Activated CD8-positive, alpha-beta T cell treated with anti-CD3 and anti-CD28 coated beads for 36 hours (primary cell): Measurements from ENCODE around the gene RPUSD1. TPM values are rescaled to one million over a fixed set of nuclear protein-coding genes. Genes with fewer than 3 reads are reported as not detected.

Source experiments
- ATAC-seq: fragments of 200-7000 bp; cut with Tn5 transposase; one replicate; pipeline ENCODE4 v1.10.0; 2021; ENCODE audit warnings: mild to moderate bottlenecking, moderate library complexity
- CTCF ChIA-PET: fragments of 350-600 bp; sonication (Branson Sonifier 250); formaldehyde crosslinking; loops from one replicate; lab custom pipeline; 2021; ENCODE audit warnings: antibody characterized with exemption; lab: Charles Lee
- POLR2A ChIA-PET: fragments of 350-600 bp; sonication (Branson Sonifier 250); formaldehyde crosslinking; loops from one replicate; lab custom pipeline; 2021; ENCODE audit warnings: antibody characterized with exemption; lab: Charles Lee
- DNase-seq: peaks from one replicate; pipeline ENCODE4 v3.0.0-alpha.2; 2020
- H3K27ac Mint-ChIP-seq: one replicate; pipeline ENCODE4 v1.8.0; 2021; ENCODE audit warnings: mild to moderate bottlenecking, mixed read lengths
- H3K27me3 Mint-ChIP-seq: one replicate; pipeline ENCODE4 v1.8.0; 2021; ENCODE audit warnings: mixed read lengths
- H3K36me3 Mint-ChIP-seq: one replicate; pipeline ENCODE4 v1.8.0; 2021; ENCODE audit warnings: low read depth, mixed read lengths
- H3K4me1 Mint-ChIP-seq: one replicate; pipeline ENCODE4 v1.8.0; 2021; ENCODE audit warnings: low read depth, mixed read lengths
- H3K4me3 Mint-ChIP-seq: one replicate; pipeline ENCODE4 v1.8.0; 2021; ENCODE audit warnings: mild to moderate bottlenecking, moderate library complexity, mixed read lengths
- H3K9me3 Mint-ChIP-seq: one replicate; pipeline ENCODE4 v1.8.0; 2021; ENCODE audit warnings: mixed read lengths
- CTCF ChIP-seq: fragments of 200-600 bp; IDR thresholded peaks from one replicate; pipeline ENCODE4 v1.8.0; 2022; ENCODE audit warnings: antibody characterized with exemption, mild to moderate bottlenecking
- intact Hi-C: fragments of 100-400 bp; cut with micrococcal nuclease; formaldehyde crosslinking; loops from one replicate; pipeline ENCODE4 v1.10.0; 2022
- total RNA-seq, 2 experiments: library from RNA; stranded (reverse); gene quantifications; one replicate each; pipeline ENCODE4 v1.2.3, GENCODE V29; 2021

The RPUSD1 gene
- total RNA-seq, 2 experiments from 2014 or later, result 17.1 to 18.1 TPM

- TF ChIP-seq CTCF, result no peak
- peak; percentile 39 for DNase-seq
- peaks cover 22% of the 10 kb centered on the region for H3K36me3 Mint-ChIP-seq
- no peaks in the 10 kb centered on the region for H3K9me3 Mint-ChIP-seq
- H3K27me3 Mint-ChIP-seq, result peaks cover 2% of the 10 kb centered on the region
- ChIA-PET CTCF (no interaction called here), POLR2A (interaction anchor here (2.3 kb wide), 1 partner anchor 10 kb away, joined by 6 read pairs; no protein-coding TSS in a partner anchor)
- no peak overlapping the region for H3K4me3 Mint-ChIP-seq
- intact Hi-C loops, result no loop called here
- peaks cover 2% of the 10 kb centered on the region for H3K4me1 Mint-ChIP-seq
- peak; percentile 81 for ATAC-seq
- H3K27ac Mint-ChIP-seq, result no peak overlapping the region
These were observed 8.9 kb upstream of the RPUSD1 start for GRCh38 chr16:797120-797420.

GRCh38 chr16:796296-797119 lies 8.3 kb upstream of the RPUSD1 start:
- intact Hi-C loops, result no loop called here
- no peak overlapping the region for H3K4me3 Mint-ChIP-seq
- no peak overlapping the region for H3K27ac Mint-ChIP-seq
- ChIA-PET CTCF (no interaction called here), POLR2A (interaction anchor here (1.5 to 2.3 kb wide), 2 partner anchors 10 to 121 kb away, joined by 4 to 6 read pairs; partner anchors contain the start of gene RHBDL1)
- H3K4me1 Mint-ChIP-seq, result peaks cover 4% of the 10 kb centered on the region
- H3K9me3 Mint-ChIP-seq, result no peaks in the 10 kb centered on the region
- no peak for DNase-seq
- ATAC-seq, result no peak
- no peaks in the 10 kb centered on the region for H3K27me3 Mint-ChIP-seq
- TF ChIP-seq CTCF, result no peak
- H3K36me3 Mint-ChIP-seq, result peaks cover 26% of the 10 kb centered on the region

- Mint-ChIP-seq H3K4me3 (no peak overlapping the region), H3K27me3 (no peaks in the 10 kb centered on the region), H3K36me3 (peaks cover 32% of the 10 kb centered on the region), H3K9me3 (no peaks in the 10 kb centered on the region), H3K27ac (no peak overlapping the region), H3K4me1 (peaks cover 7% of the 10 kb centered on the region)
- ChIA-PET POLR2A (interaction anchor here (1.5 to 2.3 kb wide), 2 partner anchors 11 to 120 kb away, joined by 4 to 6 read pairs; partner anchors contain the start of gene RHBDL1), CTCF (no interaction called here)
- no peak for DNase-seq
- intact Hi-C loops, result no loop called here
- TF ChIP-seq CTCF, result no peak
- ATAC-seq, result no peak
These were observed 7.5 kb upstream of the RPUSD1 start for GRCh38 chr16:795580-796229.

- TF ChIP-seq CTCF, result no peak
- Mint-ChIP-seq H3K9me3 (no peaks in the 10 kb centered on the region), H3K27me3 (no peaks in the 10 kb centered on the region), H3K36me3 (peaks cover 32% of the 10 kb centered on the region), H3K4me1 (peaks cover 7% of the 10 kb centered on the region), H3K4me3 (no peak overlapping the region), H3K27ac (no peak overlapping the region)
- ChIA-PET CTCF (no interaction called here), POLR2A (interaction anchor here (1.5 kb wide), 1 partner anchor 119 kb away, joined by 4 read pairs; the partner anchor contains the start of gene RHBDL1)
- no peak for DNase-seq
- intact Hi-C loops, result no loop called here
- no peak for ATAC-seq
These were observed 6.8 kb upstream of the RPUSD1 start for GRCh38 chr16:794853-795466.
